ENCODE data around the gene UTP25.

- TF ChIP-seq CTCF (IDR thresholded peaks at IDR 0.05) (no peak), ZFX (IDR thresholded peaks at IDR 0.05; ENCODE audit: borderline replicate concordance) (no peak)
These were observed 41.6 kb upstream of the UTP25 start for GRCh38 chr1:209786146-209786545.

Measured in 22Rv1 (cell line).